GM19455 (cell line): ENCODE measurements around the gene ARHGAP42.

Source experiments
- ATAC-seq: cut with Tn5 transposase; IDR thresholded peaks from one replicate; pipeline ENCODE4 v1.9.1; 2021; ENCODE audit not compliant: unreplicated experiment

ARHGAP42 gene

GRCh38 chr11:100791860-100792259, 104.8 kb downstream of the ARHGAP42 start:
- no peak for ATAC-seq

- ATAC-seq, result no peak
Measured at GRCh38 chr11:100793525-100793924, 106.4 kb downstream of the ARHGAP42 start.

GRCh38 chr11:100794446-100794845, 107.4 kb downstream of the ARHGAP42 start:
- no peak for ATAC-seq

DNA sequence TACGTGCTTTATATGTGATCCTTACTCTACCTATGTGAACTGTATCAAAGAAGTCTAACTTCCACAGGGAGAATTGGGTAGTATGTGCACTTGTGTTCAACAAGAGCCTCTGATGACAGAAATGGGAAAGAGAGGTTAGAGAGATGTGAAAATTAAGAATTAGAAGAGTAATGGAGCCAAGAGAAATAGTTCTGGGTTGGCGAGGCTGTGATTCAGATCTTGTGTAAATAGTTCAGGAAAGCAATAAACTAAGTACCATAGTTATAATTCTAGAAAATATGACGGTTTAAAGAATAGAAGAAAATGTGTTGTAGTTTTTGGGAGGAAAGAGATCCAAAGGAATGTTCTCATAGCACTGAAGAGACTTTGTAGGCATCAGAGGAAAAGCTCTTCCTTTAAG, 112.4 kb downstream of the ARHGAP42 start:
- no peak for ATAC-seq

DNA sequence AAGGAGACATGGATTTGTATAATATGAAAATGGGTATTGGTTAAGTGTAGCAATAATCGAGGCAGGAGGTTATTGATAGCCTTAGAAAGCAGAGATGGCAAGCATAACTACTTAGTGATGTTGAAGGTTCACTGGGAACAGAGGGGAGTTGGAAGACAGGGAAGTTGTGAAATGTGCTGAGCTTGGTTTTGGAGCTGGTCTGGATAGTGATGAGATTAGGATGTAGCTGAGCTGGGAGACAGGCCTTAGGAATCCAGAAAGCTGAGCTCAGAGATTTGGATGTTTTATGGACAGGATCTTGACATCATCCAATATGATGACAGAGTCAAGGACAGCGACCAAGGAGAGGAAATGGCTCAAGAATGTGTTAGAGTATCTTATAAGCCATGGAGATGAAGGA, 113.1 kb downstream of the ARHGAP42 start:
- no peak for ATAC-seq

GRCh38 chr11:100801225-100801999, 114.3 kb downstream of the ARHGAP42 start:
- no peak for ATAC-seq

DNA sequence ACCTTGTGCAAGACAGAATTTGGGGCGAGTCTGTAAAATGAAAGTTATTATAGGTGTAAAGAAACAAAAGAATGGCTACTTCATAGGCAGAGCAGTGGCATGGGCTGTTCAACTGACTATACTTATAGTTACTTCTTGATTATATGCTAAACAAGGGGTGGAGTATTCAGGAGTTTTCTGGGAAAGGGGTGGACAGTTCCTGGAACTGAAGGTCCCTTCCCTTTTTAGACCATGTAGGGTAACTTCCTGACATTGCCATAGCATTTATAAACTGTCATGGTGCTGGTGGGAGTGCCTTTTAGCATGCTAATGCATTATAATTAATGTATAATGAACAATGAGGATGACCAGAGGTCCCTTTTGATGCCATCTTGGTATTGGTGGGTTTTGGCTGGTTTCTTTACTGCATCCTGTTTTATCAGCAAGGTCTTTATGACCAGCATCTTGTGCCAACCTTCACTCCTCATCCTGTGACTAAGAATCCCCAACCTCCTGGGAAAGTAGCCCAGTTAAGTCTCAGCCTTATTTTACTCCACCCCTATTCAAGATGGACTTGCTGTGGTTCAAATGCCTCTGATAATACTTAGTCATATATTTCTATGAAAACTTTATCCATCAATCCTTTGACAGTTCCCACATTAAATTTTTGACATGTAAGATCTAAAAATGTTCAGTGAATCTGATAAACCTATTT, 118.6 kb downstream of the ARHGAP42 start:
- no peak for ATAC-seq

DNA sequence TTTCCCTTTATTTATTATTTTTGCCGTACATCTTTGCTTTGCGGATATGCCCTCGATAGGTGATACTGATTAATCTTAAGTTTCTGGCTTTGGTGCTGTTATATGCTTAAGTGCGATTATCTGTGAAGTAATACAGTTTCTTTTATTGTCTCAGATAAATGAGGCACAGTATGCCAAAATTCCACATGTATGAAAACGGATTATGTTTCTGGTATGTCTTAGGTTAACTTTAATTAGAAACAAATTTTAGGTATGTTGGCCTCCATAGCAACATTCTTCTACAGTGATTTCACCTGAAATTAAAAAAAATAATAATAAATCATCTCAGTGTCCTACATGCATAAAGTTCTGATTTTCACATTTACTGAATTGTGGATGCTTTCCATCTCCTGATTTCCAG, 119.2 kb downstream of the ARHGAP42 start:
- no peak for ATAC-seq

DNA sequence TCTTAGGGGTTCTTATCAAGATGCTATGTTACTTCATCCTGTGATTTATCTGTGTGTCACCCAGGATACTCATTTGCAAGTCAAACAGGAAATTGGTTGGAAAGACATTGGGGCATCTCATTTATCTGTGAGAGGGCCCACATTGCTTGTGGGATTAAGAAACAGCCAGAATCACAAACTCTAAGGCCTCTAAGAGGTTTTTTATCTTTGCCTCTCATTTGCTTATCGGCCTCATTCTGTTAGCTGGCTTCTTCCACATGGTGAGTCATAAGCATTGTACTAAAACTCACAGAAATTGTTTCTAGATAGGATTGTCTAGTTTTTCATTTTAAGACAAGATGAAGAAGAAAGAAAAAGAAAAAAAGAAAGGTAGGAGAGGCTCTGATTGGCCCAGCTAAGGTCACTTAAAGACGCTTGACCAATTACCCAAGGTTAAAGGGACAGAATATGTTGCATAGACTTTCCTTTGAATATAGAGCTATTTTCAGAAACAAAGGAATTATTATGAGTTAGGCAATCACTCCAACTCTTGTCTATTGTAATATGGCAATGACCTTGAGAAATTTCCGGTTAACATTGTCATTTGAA, 121.9 kb downstream of the ARHGAP42 start:
- ATAC-seq, result no peak

GRCh38 chr11:100810146-100810545, 123.1 kb downstream of the ARHGAP42 start:
- ATAC-seq, result no peak

DNA sequence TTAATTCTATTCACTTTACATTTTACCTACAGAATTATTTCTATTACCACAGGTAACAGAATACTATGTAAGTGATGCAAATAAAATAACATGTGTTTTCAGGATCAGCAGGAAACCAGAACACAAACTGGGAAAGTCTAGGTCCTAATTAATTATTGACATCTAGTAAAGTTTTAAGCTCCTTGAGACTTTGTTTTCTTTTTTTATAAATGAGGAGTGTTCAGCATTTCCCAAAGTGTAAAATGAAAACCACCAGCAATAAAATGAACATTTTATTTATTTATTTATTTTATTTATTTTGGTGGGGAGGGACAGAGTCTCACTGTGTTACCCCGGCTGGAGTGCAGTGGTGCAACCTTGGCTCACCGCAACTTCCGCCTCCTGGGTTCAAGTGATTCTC, 123.6 kb downstream of the ARHGAP42 start:
- ATAC-seq, result no peak

- no peak for ATAC-seq
Measured at GRCh38 chr11:100812517-100812916, 125.4 kb downstream of the ARHGAP42 start.

DNA sequence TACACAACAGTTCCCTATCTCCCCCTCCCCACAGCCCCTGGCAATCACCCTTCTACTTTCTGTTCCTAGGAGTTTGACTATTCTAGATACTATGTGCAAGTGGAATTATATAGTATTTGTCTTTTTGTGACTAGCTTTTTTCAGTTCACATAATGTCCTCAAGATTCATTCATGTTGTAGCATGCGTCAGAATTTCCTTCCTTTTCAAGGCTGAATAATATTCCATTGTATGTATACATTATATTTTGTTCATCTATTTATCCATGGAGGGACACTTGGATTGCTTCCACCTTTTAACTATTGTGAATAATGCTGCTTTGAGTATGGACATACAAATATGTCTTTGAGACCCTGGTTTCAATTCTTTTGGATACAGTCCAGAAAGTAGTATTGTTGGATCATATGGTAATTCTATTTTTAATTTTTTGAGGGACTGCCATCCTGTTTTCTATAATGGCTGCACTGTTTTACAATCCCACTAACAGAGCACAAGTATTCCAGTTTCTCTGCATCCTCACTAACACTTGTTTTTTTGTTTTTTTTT, 128.8 kb downstream of the ARHGAP42 start:
- no peak for ATAC-seq

DNA sequence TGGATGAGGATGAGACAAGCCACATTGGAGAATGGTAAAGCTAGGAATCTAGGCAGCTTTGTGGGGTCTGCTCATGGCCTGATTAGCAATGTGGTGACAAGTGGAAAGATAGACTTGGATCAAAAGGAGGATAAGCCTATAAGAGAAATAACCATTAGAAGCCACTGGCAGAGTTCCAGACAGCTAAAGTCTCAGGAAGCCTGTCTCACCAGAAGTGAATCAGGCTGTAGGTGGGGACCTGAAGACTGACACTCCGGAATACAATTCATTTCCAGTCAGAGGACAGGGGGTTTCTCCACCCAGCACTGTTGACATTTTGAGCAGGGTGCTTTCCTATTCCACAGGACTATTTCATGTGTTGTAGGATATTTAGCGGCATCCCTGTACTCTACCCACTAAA, 129.7 kb downstream of the ARHGAP42 start:
- no peak for ATAC-seq

GRCh38 chr11:100817620-100818019, 130.5 kb downstream of the ARHGAP42 start:
- no peak for ATAC-seq

DNA sequence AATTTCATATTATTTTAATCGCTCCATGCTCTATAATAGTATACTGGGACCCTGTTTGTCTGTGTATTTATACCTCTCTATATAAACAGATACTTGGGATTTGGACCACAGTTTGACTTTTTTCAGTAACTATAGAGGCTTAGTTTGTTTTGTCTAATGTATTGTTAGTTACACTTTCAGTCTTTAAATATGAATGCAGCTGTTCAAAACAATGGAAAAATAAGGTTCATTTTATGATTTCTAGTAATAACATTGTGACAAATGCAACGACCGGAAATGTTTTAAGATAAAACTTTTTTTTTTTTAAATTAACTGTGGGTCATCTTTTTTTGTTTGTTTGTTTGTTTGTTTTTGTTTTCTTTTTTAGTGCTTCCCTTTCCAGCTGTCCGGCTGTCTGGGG, 133.5 kb downstream of the ARHGAP42 start:
- ATAC-seq, result no peak

DNA sequence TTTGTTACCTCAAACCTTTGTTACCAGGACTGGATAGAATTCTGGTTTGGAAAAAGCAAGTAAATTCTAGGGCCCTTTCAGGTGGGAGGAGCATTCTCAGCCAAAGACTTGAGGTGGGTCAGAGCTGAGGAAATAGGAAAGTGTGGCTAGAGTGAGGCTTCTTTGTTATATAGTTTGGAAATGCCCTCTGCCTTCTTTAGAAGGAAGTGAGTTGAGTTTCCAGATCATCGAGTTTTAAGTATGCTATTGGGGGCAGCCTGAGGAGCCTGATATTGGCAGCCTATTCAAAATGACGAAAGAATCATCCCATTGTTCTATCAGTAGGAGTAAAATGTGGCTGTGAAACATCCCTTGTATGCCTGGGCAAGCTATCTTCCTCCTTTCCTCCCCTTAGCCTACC, 134.1 kb downstream of the ARHGAP42 start:
- ATAC-seq, result no peak

DNA sequence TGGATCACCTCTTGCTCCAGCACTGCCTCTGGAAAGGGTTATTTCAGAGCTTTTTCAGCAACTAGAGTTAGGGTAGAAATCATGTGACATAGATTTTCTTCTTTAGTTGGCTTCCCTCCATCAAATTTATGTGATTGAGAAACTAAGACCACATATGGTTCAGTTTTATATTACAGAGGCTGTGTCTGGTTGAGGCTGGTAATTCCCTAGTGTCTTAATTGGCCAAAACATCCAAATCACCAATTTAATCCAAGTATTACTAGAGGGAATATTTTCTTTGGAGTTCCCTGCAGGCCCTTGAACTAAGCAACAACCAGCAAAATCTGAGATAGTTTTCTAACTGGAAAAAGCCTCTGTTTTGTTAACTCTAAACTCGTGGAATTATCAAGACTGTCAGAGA, 136.3 kb downstream of the ARHGAP42 start:
- no peak for ATAC-seq

DNA sequence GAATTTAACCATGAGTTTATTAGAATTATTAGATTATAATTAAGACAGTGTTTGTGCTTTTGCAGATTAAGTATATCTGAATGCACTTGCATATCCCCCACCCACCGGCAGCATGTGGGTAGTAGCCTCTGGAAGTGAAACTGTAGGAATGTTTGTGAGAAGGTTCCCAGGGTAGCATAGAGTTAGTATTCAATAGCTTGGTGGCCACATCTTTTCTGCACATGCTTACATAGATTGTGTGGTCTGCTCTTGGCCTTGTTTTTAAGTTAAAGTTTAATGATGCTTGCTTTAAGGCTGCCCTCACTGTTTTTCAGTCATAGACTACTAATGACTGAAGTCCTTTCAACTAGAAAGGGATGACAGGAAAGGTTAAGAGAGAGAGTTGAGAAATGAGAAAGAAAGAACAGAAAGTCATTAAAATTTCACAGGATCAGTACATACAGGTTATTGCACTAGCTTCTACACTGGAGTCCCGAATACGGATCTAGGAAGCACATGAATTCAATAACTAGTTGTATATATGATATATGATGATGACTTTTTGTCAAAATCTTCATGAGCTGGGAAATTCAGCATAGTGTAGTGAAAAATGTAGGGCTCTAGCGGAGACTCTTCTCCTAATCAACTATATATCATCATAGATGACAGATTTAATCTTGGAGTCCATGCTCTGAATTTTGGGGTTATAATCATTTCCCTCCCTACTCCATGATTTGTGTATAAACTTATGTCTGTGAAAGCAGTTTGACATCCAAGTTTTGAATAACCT, 137.1 kb downstream of the ARHGAP42 start:
- no peak for ATAC-seq

DNA sequence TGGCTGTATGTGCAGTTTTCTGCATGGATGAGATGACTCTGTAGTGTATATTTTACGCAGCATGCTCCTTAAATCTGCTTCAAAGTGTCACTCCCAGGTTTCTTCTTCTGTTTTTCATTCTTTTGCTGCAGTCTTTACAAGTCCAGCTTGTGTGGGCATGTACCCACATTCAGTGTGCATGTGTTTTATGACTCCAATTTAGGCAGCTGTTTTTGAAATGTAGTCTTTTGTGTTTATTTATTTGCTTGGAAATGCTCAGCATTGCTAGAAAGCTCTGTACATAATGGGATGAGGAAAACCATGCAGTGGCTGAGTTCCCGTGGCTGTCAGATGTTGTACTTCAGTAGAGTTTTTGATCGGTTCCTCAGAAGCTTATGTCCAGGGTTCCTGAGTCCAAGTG, 138.5 kb downstream of the ARHGAP42 start:
- ATAC-seq, result no peak
